ENCODE results near the gene LPAR4.
"Not testable (repeated sequence)": the region's sequence is repeated elsewhere in the genome, so short reads cannot be mapped to it uniquely, and the experiment has no call there.

Gene LPAR4, protein sequence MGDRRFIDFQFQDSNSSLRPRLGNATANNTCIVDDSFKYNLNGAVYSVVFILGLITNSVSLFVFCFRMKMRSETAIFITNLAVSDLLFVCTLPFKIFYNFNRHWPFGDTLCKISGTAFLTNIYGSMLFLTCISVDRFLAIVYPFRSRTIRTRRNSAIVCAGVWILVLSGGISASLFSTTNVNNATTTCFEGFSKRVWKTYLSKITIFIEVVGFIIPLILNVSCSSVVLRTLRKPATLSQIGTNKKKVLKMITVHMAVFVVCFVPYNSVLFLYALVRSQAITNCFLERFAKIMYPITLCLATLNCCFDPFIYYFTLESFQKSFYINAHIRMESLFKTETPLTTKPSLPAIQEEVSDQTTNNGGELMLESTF

DNA sequence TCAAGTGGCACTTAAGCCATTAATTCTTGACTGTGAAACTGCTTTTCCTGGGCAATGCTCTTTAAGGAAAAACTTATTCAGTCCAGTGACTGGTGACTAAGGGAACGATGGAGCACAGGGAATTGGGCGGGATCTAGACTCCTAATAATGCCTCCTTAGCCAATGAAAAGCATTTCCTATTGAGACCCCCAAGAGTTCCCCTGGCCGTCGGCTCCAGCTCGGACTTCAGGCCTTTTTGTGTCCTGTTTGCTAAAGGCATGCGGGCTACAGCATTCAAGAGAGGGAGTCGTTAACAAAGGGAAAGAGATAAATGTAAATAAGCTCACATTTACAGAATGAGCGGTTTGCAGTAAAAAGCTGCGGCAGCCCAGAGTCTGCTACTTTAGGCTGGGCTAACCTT, at the start of gene LPAR4:
Gene LPAR4 (plus strand): TSS at position 232 of the 400 bp plus-strand sequence. CDS start 7,150 bp downstream, outside the sequence.
- DNase-seq = no peak

DNA sequence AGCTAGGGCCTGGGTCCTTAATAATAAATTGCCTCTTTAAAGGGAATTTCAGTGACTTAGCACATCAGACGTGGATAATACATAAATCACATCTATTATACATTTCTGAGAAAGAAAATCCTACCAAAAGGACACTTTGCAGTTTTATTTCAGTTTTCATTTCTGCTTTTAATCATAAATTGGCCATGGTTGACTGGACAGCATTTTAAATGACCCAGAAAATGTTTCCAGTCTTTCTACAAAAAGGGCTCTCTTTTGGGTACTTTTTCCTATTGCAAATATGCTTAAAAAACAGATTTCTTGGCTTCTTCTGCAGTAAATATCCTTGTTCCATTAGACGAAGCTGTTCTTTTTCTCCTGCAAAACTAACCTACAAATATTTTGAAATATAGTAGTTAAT, 41.4 kb upstream of the LPAR4 start:
- no peak for DNase-seq

DNA sequence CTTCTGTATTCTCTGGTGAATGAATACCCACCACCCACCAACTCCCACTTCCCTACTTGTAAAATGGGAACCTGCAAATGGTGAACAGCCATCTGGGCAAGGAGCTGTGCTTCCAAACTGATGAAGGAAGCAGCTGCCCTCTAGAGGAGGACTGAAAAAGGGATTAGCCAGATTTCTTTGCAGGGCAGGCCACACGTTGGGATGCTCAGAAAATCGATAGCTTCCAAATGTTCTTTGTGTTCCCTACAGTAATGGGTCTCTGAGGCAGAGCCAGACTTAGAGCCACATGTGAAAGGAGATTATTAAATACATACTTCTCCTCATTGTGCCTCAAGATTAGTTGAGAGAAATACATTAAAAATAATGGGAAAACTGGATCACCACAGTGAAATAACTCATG, 39.3 kb upstream of the LPAR4 start:
- peak; percentile 1 for DNase-seq

DNA sequence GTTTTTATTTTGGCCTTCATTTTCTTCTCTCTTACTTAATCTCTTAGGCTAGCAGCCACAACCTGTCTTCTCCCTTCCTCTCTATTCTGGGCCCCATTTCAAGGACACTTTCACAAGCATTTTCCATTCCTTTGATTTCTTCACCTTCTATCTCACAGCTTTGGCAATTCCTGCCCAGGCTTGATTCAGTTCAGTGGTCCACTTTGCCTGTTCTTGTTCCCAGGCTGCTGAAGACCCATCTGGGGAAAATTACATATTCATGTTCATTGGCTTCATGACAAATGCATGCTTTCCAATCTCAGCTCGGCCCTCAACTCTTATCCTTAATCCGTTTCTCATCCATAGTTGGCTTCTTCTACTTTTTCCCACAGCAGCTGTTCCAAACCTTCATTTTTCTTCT, 38.7 kb upstream of the LPAR4 start:
- DNase-seq = no peak

DNA sequence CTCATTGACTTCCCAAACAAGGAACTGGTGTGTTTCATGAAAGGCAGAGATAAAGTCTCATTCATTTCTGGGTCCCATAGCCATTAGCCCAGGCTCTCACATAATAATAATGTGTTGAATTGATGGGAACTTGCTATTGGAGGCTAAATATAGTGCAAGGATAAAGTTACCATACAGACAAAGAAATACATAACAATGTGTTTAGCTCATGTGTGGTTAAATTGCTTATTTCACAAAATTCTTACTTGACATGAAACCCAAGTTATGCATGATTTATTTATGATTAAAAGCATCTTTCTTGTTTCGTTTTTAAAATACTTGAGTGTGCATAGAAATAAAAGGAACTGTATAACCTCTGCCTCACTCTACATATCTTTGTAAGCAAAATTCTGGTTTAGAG, 37.3 kb upstream of the LPAR4 start:
- DNase-seq = no peak

DNA sequence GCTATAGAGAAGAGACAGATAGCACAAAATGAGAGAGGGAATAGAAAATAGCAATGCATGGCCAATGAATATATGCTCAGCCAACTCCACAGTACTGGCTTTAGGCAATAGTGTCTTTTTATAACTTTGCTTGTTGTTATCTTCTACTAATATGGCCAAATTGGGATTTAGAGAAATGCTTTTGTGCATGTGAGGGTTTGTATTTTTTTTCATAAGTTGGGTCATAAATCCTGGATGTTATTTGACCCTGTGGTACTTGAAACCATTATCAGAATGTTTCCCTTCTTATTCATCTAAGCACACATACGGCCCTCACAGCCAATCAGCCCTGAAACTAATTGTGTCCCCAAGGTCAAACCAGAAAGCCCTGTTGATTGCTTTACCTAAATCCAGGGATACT, 35.2 kb upstream of the LPAR4 start:
- no peak for DNase-seq

DNA sequence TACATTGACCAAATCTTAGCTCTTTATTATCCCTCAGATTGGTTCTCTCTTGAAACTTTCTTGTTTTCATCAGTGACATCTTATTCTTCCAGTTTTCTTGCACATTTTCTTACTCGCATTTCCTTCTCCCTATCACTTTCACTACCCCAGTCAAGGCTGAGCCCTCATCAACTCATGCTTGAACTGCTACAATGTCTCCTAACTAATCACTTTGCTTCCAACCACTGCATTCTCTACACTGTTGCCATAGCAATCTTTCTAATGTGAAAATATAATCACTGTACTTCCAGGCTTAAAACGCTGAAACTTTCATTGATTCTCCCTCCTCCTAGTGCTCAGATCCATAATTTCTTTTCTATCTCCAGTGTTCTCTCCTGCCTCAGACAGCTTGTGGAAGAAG, 22.2 kb upstream of the LPAR4 start:
- no peak for DNase-seq

DNA sequence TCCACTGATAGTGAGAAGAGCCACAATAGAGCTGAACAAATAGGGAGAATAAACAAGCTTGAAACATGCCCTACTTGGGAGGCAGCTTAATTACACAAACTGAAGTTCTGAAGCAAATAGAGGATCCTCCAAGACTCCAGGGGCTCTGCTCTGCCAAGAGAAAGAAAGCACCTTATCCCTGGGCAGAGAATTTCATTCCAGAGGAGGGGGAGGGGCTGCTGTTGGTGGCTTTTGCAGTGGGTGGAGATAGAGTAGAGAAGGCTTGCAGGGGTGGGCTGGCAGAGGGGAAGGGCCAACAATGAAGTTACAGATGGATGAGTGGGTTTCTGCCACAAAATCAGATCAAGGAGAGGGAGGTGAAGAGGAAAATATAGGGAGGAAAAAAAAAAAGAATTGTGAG, 1.0 kb upstream of the LPAR4 start:
- no peak for DNase-seq

DNA sequence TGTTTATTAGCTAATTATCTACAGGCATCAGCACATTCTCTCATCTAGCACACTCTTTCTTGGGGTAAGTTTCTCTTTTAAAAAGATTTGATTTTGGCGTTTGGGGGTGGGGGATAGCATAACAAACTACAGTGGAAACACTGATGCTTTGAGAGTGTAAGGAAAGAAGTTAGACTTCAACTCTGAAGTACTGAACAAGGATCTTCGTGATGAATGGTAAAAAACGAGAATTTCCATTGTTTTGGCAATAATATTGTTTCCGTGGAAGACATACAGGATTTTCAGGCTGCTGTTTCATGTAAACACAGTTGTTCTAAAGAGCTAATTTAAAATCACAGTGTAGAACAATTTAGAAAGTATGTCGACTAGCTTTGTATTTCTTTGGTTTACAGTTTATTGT, 451 bp downstream of the LPAR4 start:
- DNase-seq = no peak

DNA sequence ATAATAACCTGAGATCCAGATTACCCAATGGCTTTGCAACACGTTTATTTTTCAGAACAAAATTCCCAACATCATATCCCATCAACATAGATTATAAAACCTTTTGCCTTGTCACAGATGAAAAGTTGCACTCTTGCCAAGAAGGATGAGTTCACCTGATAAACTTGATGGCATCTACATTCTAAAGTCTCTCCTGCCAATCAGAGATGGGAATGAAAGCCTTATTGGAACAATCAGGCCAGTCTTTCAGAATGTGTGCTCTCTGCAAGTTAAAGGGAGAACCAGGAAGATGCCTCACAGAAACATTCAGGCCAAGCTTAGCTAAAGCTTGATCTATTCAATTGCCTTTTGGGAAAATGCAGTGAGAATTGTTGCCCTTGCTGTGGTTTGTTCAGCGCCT, 1.3 kb downstream of the LPAR4 start:
- no peak for DNase-seq

DNA sequence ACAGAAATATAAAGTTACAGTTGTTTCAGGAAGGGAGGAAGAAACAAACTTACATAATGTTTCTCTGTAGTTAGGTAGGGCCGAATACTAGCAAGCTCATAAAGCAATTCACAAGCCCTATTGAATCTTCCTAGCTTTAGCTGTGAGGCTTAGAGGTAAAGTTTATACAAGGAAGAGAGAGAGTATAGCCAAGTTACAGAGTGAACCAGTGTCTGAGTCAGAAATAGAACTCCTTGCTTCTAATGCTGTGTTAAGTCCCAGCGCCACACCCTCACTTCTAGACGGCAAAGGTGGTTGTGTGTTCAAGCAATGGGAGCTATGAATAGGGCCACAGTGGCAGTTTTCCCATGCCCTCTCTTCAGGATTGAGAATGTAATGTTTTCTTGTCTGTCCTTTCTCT, 6.1 kb downstream of the LPAR4 start:
- DNase-seq = no peak

DNA sequence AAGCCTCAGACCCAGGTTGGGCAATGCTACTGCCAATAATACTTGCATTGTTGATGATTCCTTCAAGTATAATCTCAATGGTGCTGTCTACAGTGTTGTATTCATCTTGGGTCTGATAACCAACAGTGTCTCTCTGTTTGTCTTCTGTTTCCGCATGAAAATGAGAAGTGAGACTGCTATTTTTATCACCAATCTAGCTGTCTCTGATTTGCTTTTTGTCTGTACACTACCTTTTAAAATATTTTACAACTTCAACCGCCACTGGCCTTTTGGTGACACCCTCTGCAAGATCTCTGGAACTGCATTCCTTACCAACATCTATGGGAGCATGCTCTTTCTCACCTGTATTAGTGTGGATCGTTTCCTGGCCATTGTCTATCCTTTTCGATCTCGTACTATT, 7.4 kb downstream of the LPAR4 start:
- DNase-seq = no peak

DNA sequence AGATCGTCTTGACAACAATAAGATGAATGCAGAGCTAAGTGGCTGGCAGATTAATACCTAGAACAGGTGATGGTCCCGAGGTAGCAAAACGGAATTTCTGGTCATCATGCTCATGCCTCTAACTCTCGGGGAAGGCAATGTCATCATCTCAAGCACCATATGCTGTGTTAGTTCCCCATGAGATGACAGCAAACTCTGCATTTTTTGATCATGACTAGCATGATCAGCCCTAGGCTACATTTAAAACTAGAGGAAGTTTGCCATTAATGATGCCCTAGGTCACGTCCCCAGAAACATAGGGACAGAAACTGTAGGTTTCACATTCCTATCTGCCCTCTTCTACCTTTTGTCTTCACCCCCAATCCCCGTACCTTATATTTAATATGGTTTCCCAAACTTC, 11.6 kb downstream of the LPAR4 start:
- DNase-seq = no peak

DNA sequence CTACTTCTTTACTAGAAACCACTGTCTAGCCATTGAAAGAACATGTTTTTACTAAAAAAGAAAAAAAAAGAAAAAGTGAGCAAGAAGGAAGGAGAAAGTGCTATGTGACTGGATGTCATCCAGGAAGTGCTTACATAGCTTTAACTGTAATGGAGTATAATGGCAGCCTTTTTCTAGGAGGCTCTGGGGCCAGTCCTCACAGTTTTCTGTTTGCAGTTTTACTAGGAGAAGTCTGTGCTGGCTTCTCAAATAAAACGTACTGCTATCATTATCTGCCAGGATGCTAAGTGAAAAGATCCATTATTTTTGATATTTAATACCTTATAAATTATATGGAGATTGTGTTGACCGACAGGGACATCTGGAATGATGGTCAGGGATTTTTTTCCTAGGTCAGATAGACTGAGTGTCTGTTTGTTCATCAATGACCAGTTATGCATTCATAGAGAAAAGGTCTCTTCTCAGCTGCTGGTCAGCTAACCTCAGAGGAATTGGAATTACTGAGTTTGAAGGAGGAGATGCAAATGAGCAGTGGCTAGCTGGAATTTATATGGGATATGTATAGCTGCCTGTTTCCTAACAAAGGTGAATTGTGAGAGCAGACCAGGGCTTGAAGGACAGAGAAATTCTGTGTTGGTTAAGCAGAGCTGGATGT, 21.7 kb downstream of the LPAR4 start:
- no peak for DNase-seq

DNA sequence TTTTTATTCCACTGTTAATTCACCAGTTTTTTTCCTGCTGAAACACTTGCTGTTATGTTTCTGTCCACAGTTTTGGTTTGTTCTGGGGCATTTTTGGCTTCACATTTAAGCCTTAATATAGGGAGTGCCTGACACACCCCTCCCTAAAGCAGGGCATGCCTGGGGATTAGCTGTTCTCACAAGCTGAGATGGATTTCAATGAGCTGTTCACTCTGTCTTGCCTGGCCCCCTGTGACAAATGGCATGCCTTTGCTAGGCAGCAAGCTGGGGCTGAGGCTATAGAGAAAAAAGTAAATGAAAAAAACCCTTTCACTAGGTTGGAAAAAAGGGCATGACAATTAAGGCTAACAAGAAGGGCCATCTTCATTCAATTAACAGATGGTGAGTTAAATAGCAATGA, 22.4 kb downstream of the LPAR4 start:
- no peak for DNase-seq

DNA sequence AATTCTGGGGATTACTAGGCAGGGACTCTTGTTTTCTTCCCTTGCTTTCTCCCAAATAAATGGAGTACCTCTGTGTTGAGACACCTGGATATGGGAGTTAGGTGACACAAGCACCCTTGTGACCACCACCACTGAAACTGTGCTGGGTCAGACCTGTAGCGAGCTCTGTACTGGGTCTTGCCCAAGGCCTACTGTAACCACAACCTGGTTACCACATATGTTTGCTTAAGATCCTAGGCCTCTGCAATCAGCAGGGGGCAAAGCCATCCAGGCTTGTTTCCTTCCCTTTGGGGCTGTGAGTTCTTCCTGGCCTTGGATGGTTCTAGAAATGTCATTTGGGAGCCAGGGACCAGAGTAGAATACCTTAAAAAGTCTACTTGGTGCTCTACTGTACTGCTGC, 49.4 kb downstream of the LPAR4 start:
- no peak for DNase-seq

DNA sequence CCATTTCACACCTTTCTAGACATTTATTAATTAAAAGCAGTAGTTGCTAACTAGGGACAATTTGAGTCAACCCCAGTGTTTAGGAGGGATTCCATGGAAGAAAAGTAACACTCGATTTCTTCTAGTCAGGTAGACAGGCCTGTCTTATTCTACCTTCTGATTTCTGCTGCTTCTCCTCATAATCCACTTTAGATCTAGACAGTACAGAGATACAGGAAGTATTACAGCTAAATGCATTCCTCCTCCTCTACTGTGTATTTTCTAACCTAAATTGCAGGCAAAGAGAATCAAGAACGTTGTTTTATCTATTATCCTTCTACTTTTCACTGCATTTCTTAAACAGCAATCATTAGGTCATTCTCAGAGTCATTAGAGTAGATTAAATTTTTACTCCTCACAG, 52.6 kb downstream of the LPAR4 start:
- DNase-seq = no peak

DNA sequence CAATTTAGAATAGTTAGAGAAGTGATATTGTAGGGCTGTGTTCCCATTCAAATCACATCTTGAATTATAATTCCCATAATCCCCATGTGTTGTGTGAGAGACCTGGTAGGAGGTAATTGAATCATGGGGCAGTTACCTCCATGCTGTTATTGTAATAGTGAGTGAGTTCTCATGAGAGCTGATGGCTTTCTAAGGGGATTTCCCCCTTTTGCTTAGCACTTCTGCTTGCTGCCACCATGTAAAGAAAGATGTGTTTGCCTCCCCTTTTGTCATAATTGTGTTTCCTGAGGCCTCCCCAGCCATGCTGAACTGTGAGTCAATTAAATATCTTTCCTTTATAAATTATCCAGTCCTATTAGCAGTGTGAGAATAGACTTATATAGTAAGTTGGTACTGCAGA, 53.2 kb downstream of the LPAR4 start:
- DNase-seq = no peak

DNA sequence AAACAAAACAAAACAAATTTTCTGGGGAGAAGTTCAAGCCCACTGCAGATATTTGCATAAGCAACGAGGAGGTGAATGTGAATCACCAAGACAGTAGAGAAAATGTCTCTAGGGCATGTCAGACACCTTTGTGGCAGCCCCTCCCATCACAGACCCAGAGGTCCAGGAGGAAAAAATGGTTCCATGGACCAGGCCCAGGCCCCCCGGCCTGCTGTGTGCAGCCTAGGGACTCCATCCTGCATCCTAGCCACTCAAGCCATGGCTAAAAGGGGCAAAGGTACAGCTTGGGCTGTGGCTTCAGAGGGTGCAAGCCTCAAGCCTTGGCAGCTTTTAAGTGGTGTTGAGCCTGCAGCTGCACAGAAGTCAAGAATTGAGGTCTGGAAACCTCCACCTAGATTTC, 54.0 kb downstream of the LPAR4 start:
- DNase-seq = no peak

DNA sequence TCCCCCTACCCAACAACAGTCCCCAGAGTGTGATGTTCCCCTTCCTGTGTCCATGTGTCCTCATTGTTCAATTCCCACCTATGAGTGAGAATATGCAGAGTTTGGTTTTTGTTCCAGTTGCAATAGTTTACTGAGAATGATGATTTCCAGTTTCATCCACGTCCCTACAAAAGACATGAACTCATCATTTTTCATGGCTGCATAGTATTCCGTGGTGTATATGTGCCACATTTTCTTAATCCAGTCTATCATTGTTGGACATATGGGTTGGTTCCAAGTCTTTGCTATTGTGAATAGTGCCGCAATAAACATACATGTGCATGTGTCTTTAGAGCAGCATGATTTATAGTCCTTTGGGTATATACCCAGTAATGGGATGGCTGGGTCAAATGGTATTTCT, 55.0 kb downstream of the LPAR4 start:
- DNase-seq = not testable (repeated sequence)

Data from amniotic stem cell (primary cell).